K562 (cell line): ENCODE data around the gene NOL11.

Experiments
- CBFB ChIP-seq: sonication (generic); formaldehyde crosslinking; IDR thresholded peaks from 2 replicates; pipeline ENCODE4 v1.4.0; 2020; ENCODE audit warnings: mild to moderate bottlenecking, missing genetic modification reagents
- POLR2AphosphoS5 ChIP-seq: IDR thresholded peaks from 2 replicates; pipeline ENCODE4 v1.6.1; 2011; ENCODE audit warnings: mild to moderate bottlenecking, low read depth, low read length, moderate library complexity; ENCODE audit not compliant: control insufficient read depth, insufficient read depth
- YY1 ChIP-seq, 3 experiments: IDR thresholded peaks; 2 replicates each; pipeline ENCODE4 v1.6.1; 2011; ENCODE audit warnings: low read length in 2 of 3, mild to moderate bottlenecking in 2 of 3, moderate library complexity in 2 of 3, borderline replicate concordance in 1 of 3, control low read depth in 1 of 3, low read depth in 1 of 3; ENCODE audit not compliant: insufficient read depth in 3 of 3, insufficient replicate concordance in 2 of 3, control insufficient read depth in 1 of 3, insufficient read length in 1 of 3; ENCODE audit errors: extremely low read depth in 1 of 3

DNA sequence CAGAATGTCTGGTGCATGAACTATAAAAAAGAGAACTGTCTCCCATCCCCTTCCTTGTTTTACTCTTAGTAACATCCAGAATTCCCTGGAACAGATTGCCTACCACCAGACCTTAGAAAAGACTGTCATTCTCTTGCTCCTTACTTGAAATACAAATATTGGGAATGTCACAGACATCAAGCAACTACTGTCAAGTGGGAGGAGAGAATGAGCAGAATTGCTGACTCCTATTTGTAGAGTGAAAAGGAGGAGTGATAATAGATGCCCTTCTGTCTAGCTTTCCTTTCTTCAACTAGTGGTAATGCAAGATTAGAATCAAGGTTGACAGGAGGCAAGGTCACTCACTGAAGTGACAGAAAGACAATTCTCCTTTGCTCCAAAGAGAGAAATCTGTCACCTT lies 23.9 kb upstream of the NOL11 start:
- no peak for TF ChIP-seq YY1 (IDR thresholded peaks at IDR 0.05; ENCODE audit: borderline replicate concordance in 1 of 3, control insufficient read depth in 1 of 3, extremely low read depth in 1 of 3, insufficient read depth in 3 of 3, insufficient read length in 1 of 3, insufficient replicate concordance in 2 of 3, low read depth in 1 of 3, low read length in 2 of 3)
- no peak for TF ChIP-seq CBFB (CRISPR knock-in tag)
- no peak for TF ChIP-seq POLR2AphosphoS5
